ENCODE measurements around the gene ERC1.

ERC1 gene

GRCh38 chr12:1343422-1343821, 352.4 kb downstream of the ERC1 start:
- ChIA-PET CTCF (interaction anchor here (1.1 to 1.4 kb wide), 2 partner anchors 12 to 225 kb away, joined by 3 to 5 read pairs; no protein-coding TSS in a partner anchor), POLR2A (no interaction called here)
- no peak for TF ChIP-seq CTCF (IDR thresholded peaks at IDR 0.05; ENCODE audit: control extremely low read depth, extremely low read depth, low read depth, missing control alignments)
- DNase-seq (ENCODE audit: extremely low spot score) = no peak

GRCh38 chr12:1344245-1344644, 353.2 kb downstream of the ERC1 start:
- ChIA-PET POLR2A (no interaction called here), CTCF (interaction anchor here (1.2 to 1.4 kb wide), 2 partner anchors 17 to 226 kb away, joined by 5 read pairs; no protein-coding TSS in a partner anchor)
- TF ChIP-seq CTCF (IDR thresholded peaks at IDR 0.05; ENCODE audit: control extremely low read depth, extremely low read depth, low read depth, missing control alignments) = no peak
- no peak for DNase-seq (ENCODE audit: extremely low spot score)

GRCh38 chr12:1346126-1346525, 355.1 kb downstream of the ERC1 start:
- no peak for TF ChIP-seq CTCF (IDR thresholded peaks at IDR 0.05; ENCODE audit: control extremely low read depth, extremely low read depth, low read depth, missing control alignments)
- DNase-seq (ENCODE audit: extremely low spot score) = no peak
- POLR2A ChIA-PET = no interaction called here
- CTCF ChIA-PET = no interaction called here

- no peak for TF ChIP-seq CTCF (IDR thresholded peaks at IDR 0.05; ENCODE audit: control extremely low read depth, extremely low read depth, low read depth, missing control alignments)
- ChIA-PET CTCF (no interaction called here), POLR2A (no interaction called here)
- DNase-seq (ENCODE audit: extremely low spot score) = no peak
Observed at GRCh38 chr12:1347294-1347693, 356.3 kb downstream of the ERC1 start.

- ChIA-PET POLR2A (no interaction called here), CTCF (no interaction called here)
- TF ChIP-seq CTCF (IDR thresholded peaks at IDR 0.05; ENCODE audit: control extremely low read depth, extremely low read depth, low read depth, missing control alignments) = no peak
- no peak for DNase-seq (ENCODE audit: extremely low spot score)
Observed at GRCh38 chr12:1348606-1349005, 357.6 kb downstream of the ERC1 start.

- no peak for DNase-seq (ENCODE audit: extremely low spot score)
- TF ChIP-seq CTCF (IDR thresholded peaks at IDR 0.05; ENCODE audit: control extremely low read depth, extremely low read depth, low read depth, missing control alignments) = no peak
- ChIA-PET CTCF (interaction anchor here (1.1 to 1.6 kb wide), 2 partner anchors 11 to 15 kb away, joined by 4 to 5 read pairs; no protein-coding TSS in a partner anchor), POLR2A (no interaction called here)
Observed at GRCh38 chr12:1350055-1350933, 359.3 kb downstream of the ERC1 start.
